GM12878 (cell line): ENCODE measurements around the gene PCDHA1. TPM values are rescaled to one million over a fixed set of nuclear protein-coding genes. Genes with fewer than 3 reads are reported as not detected.

ENCODE experiments used
- ATAC-seq: fragments of 200-7000 bp; cut with Tn5 transposase; 3 replicates; pipeline ENCODE4 v1.9.1; 2020; ENCODE audit warnings: mild to moderate bottlenecking, moderate library complexity
- BruUV-seq: library from RNA; stranded (reverse); fragments of 400-500 nt; replicated peaks from 2 replicates; lab custom pipeline; 2021; lab: Mats Ljungman, UMichigan
- CTCF ChIA-PET: fragments of 300-600 bp; sonication (Branson Sonifier 250); formaldehyde crosslinking; extraction: SDS; loops from one replicate; lab custom pipeline; 2021; ENCODE audit warnings: inconsistent platforms; lab: Yijun Ruan, JAX
- POLR2A ChIA-PET: fragments of 350-600 bp; formaldehyde crosslinking; extraction: SDS; loops from one replicate; lab custom pipeline; 2021; ENCODE audit warnings: inconsistent platforms; lab: Charles Lee
- RAD21 ChIA-PET: fragments of 300-600 bp; sonication (Branson Sonifier 250); formaldehyde crosslinking; loops from one replicate; lab custom pipeline; 2023; ENCODE audit warnings: antibody characterized with exemption; ENCODE audit not compliant: unreplicated experiment; lab: Charles Lee
- SMC1A ChIA-PET: fragments of 300-600 bp; sonication (Branson Sonifier 250); formaldehyde crosslinking; loops from one replicate; lab custom pipeline; 2023; ENCODE audit not compliant: unreplicated experiment, uncharacterized antibody; lab: Charles Lee
- DNase-seq: peaks from one replicate; pipeline ENCODE4 v3.0.0-alpha.2; 2011; ENCODE audit warnings: low read depth, low spot score
- FAIRE-seq: peaks from 3 replicates; lab custom pipeline; 2011; peaks lifted over from hg19 to GRCh38; lab: Jason Lieb, UNC
- H2AFZ ChIP-seq: 2 replicates; pipeline ENCODE4 v1.6.0; 2011; ENCODE audit warnings: low read depth, low read length, control low read depth; ENCODE audit not compliant: control insufficient read depth
- H3K27ac ChIP-seq: 2 replicates; pipeline ENCODE4 v1.5.1; 2011; ENCODE audit warnings: control low read depth; ENCODE audit not compliant: control insufficient read depth, insufficient read depth
- H3K27me3 ChIP-seq, 2 experiments: replicated peaks in 1 of 2; 2 replicates each; pipeline versions ENCODE4 v1.6.0 to v1.6.1; 2011; ENCODE audit warnings: low read length in 1 of 2; ENCODE audit not compliant: control insufficient read depth in 2 of 2, insufficient read depth in 2 of 2
- H3K36me3 ChIP-seq, 2 experiments: 2 replicates each; pipeline ENCODE4 v1.5.1; 2011; ENCODE audit warnings: low read length in 1 of 2; ENCODE audit not compliant: control insufficient read depth in 2 of 2, insufficient read depth in 2 of 2
- H3K4me1 ChIP-seq: 2 replicates; pipeline ENCODE4 v1.6.1; 2011; ENCODE audit warnings: mild to moderate bottlenecking, low read length, moderate library complexity, mixed read lengths; ENCODE audit not compliant: control insufficient read depth, insufficient read depth
- H3K4me2 ChIP-seq: 2 replicates; pipeline ENCODE4 v1.6.0; 2011; ENCODE audit warnings: control low read depth; ENCODE audit not compliant: control insufficient read depth, insufficient read depth
- H3K4me3 ChIP-seq: fragments of 200-600 bp; sonication (generic); 2 replicates; pipeline ENCODE4 v1.5.1; 2016
- H3K79me2 ChIP-seq: 2 replicates; pipeline ENCODE4 v1.6.0; 2011; ENCODE audit warnings: low read length; ENCODE audit not compliant: control insufficient read depth, insufficient read depth
- H3K9ac ChIP-seq: 2 replicates; pipeline ENCODE4 v1.8.0; 2011; ENCODE audit warnings: low read length, control low read depth, mixed read lengths; ENCODE audit not compliant: control insufficient read depth, insufficient read depth
- H3K9me3 ChIP-seq: replicated peaks from 3 replicates; pipeline ENCODE4 v1.5.1; 2011; ENCODE audit warnings: mild to moderate bottlenecking, low read length; ENCODE audit not compliant: control insufficient read depth, insufficient read depth
- H4K20me1 ChIP-seq: 2 replicates; pipeline ENCODE4 v1.6.0; 2011; ENCODE audit not compliant: control insufficient read depth, insufficient read depth
- ATF7 ChIP-seq: fragments of 450-650 bp; IDR thresholded peaks from 2 replicates; pipeline ENCODE4 v1.6.1; 2016; ENCODE audit warnings: low read depth, mild to moderate bottlenecking
- CREM ChIP-seq: IDR thresholded peaks from 2 replicates; pipeline ENCODE4 v1.6.1; 2014; ENCODE audit warnings: antibody characterized with exemption, low read depth
- ESRRA ChIP-seq: IDR thresholded peaks from 2 replicates; pipeline ENCODE4 v1.6.1; 2012; ENCODE audit warnings: mild to moderate bottlenecking, low read length, improper control_type of control experiment
- HDAC2 ChIP-seq: fragments of 200-600 bp; sonication (generic); IDR thresholded peaks from 2 replicates; pipeline ENCODE4 v1.6.1; 2017
- JUNB ChIP-seq: IDR thresholded peaks from 2 replicates; pipeline ENCODE4 v1.6.1; 2016; ENCODE audit warnings: antibody characterized with exemption, mild to moderate bottlenecking
- MTA3 ChIP-seq: IDR thresholded peaks from 2 replicates; pipeline ENCODE4 v1.6.1; 2012; ENCODE audit warnings: low read length, inconsistent platforms, borderline replicate concordance
- NKRF ChIP-seq: fragments of 450-650 bp; conservative IDR thresholded peaks from 2 replicates; pipeline ENCODE4 v1.6.1; 2017; ENCODE audit warnings: mild to moderate bottlenecking, moderate library complexity
- POU2F2 ChIP-seq: IDR thresholded peaks from 3 replicates; pipeline ENCODE4 v1.6.1; 2011; ENCODE audit warnings: low read depth, mild to moderate bottlenecking, low read length, borderline replicate concordance
- RAD51 ChIP-seq: fragments of 450-650 bp; IDR thresholded peaks from 2 replicates; pipeline ENCODE4 v1.6.1; 2016; ENCODE audit warnings: moderate library complexity, mild to moderate bottlenecking, inconsistent platforms
- SP1 ChIP-seq: IDR thresholded peaks from one replicate; pipeline ENCODE4 v1.6.1; 2011; ENCODE audit warnings: low read depth, low read length
- ZNF384 ChIP-seq: IDR thresholded peaks from 2 replicates; pipeline ENCODE4 v1.6.1; 2012; ENCODE audit warnings: low read depth, mild to moderate bottlenecking, low read length, improper control_type of control experiment, borderline replicate concordance
- ZNF687 ChIP-seq: fragments of 450-650 bp; IDR thresholded peaks from 2 replicates; pipeline ENCODE4 v1.6.1; 2017; ENCODE audit warnings: mild to moderate bottlenecking, moderate library complexity
- in situ Hi-C: fragments of 300-500 bp; cut with MboI; formaldehyde crosslinking; loops from 9 replicates; pipeline ENCODE4 v1.14.3; 2018; ENCODE audit warnings: mixed read lengths
- intact Hi-C: fragments of 100-400 bp; cut with micrococcal nuclease; formaldehyde crosslinking; loops from one replicate; pipeline ENCODE4 v1.14.2; 2022; ENCODE audit not compliant: unreplicated experiment
- polyA plus RNA-seq, 11 experiments: library from polyadenylated mRNA; depleted of rRNA in 4 of 11; unstranded in 6 of 11; stranded (reverse) in 5 of 11; fragments of >200 nt; fragmentation: Nextera tagmentation in 4 of 11; fragmentation: Illumina TruSeq in 1 of 11; extraction: Ambion mirVana in 4 of 11; extraction: Trizol in 1 of 11; gene quantifications; 1 replicate in 1 of 11; 2 replicates in 10 of 11; pipeline versions ENCODE4 v1.2.1 to v1.2.3, GENCODE V29; 2011 to 2016; ENCODE audit warnings: inconsistent platforms in 2 of 11, missing spikeins in 2 of 11, low read depth in 1 of 11
- total RNA-seq, 4 experiments: library from RNA; depleted of rRNA in 3 of 4; stranded (reverse); fragments of >200 nt in 3 of 4; fragmentation: Illumina TruSeq in 1 of 4; extraction: Trizol in 1 of 4; gene quantifications; 2 replicates each; pipeline versions ENCODE4 v1.2.1 to v1.2.3, GENCODE V29; 2013 to 2021
- TF ChIP-seq, protein P1 (sequence below): IDR thresholded peaks from 2 replicates; pipeline ENCODE4 v1.6.1; 2012; ENCODE audit warnings: mild to moderate bottlenecking, low read depth, low read length

Gene PCDHA1
- total and polyA plus RNA-seq, 10 of the 15 experiments (the other 5 are each of a cell fraction or from before 2014, with no cell fraction given) = 0.03 TPM; not detected in 9

DNA sequence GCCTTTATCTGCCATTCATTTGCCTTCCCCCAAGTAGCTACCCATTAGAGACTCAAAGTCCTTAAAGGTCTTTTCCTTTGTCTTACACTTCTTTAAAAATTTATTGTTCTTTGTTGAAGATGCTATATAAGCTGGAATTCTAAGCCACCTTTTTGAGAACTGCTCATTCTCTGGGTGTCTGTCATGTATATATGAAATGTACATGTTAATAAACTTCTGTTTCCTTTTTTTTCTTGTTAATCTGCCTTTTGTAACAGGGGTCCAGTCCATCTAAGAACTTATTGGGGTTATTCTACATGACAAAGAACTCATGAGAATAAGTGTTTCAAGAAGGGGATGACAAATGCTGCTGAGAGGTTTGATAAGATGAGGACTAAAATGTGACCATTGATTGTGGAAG, 221.9 kb downstream of the PCDHA1 start:
- FAIRE-seq = no peak

More for the DNA sequence above, 221.9 kb downstream of the PCDHA1 start:
- in situ Hi-C loops = no loop called here
- Histone ChIP-seq H3K79me2 (no peaks in the 10 kb centered on the region), H3K4me1 (no peaks in the 10 kb centered on the region), H2AFZ (no peak overlapping the region), H3K36me3 (no peaks in the 10 kb centered on the region)
- no peak for ATAC-seq
- POLR2A ChIA-PET = no interaction called here
- no peak for TF ChIP-seq CREM
- no peak for TF ChIP-seq ATF7
- no peak for TF ChIP-seq ZNF384
- no peak for TF ChIP-seq HDAC2
- no peak for TF ChIP-seq RAD51
- TF ChIP-seq MTA3 = no peak
- no peak for TF ChIP-seq NKRF
- TF ChIP-seq SP1 = no peak
- no peak for TF ChIP-seq ZNF687
- TF ChIP-seq, protein P1, sequence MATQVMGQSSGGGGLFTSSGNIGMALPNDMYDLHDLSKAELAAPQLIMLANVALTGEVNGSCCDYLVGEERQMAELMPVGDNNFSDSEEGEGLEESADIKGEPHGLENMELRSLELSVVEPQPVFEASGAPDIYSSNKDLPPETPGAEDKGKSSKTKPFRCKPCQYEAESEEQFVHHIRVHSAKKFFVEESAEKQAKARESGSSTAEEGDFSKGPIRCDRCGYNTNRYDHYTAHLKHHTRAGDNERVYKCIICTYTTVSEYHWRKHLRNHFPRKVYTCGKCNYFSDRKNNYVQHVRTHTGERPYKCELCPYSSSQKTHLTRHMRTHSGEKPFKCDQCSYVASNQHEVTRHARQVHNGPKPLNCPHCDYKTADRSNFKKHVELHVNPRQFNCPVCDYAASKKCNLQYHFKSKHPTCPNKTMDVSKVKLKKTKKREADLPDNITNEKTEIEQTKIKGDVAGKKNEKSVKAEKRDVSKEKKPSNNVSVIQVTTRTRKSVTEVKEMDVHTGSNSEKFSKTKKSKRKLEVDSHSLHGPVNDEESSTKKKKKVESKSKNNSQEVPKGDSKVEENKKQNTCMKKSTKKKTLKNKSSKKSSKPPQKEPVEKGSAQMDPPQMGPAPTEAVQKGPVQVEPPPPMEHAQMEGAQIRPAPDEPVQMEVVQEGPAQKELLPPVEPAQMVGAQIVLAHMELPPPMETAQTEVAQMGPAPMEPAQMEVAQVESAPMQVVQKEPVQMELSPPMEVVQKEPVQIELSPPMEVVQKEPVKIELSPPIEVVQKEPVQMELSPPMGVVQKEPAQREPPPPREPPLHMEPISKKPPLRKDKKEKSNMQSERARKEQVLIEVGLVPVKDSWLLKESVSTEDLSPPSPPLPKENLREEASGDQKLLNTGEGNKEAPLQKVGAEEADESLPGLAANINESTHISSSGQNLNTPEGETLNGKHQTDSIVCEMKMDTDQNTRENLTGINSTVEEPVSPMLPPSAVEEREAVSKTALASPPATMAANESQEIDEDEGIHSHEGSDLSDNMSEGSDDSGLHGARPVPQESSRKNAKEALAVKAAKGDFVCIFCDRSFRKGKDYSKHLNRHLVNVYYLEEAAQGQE = no peak
- TF ChIP-seq JUNB = no peak
- no peak for TF ChIP-seq ESRRA
- TF ChIP-seq POU2F2 = no peak
- TF ChIP-seq, all 136 proteins: peak for 0
- ChIA-PET RAD21 (no interaction called here), CTCF (no interaction called here), SMC1A (no interaction called here)
- no peak overlapping the region for H3K9ac ChIP-seq
- H3K27me3 ChIP-seq = no peaks in the 10 kb centered on the region
- no peaks in the 10 kb centered on the region for H3K9me3 ChIP-seq
- H4K20me1 ChIP-seq = no peaks in the 10 kb centered on the region
- no peak overlapping the region for H3K4me2 ChIP-seq
- intact Hi-C loops = no loop called here
- no TSS peak for BruUV-seq
- H3K4me3 ChIP-seq = no peak overlapping the region
- H3K27ac ChIP-seq = no peak overlapping the region
- DNase-seq = no peak
